ELR (cell line): ENCODE measurements around the gene ABCC4.

ENCODE experiments used
- DNase-seq: peaks from one replicate; pipeline ENCODE4 v3.0.0-alpha.2; 2015; ENCODE audit warnings: low read depth

The ABCC4 gene

DNA sequence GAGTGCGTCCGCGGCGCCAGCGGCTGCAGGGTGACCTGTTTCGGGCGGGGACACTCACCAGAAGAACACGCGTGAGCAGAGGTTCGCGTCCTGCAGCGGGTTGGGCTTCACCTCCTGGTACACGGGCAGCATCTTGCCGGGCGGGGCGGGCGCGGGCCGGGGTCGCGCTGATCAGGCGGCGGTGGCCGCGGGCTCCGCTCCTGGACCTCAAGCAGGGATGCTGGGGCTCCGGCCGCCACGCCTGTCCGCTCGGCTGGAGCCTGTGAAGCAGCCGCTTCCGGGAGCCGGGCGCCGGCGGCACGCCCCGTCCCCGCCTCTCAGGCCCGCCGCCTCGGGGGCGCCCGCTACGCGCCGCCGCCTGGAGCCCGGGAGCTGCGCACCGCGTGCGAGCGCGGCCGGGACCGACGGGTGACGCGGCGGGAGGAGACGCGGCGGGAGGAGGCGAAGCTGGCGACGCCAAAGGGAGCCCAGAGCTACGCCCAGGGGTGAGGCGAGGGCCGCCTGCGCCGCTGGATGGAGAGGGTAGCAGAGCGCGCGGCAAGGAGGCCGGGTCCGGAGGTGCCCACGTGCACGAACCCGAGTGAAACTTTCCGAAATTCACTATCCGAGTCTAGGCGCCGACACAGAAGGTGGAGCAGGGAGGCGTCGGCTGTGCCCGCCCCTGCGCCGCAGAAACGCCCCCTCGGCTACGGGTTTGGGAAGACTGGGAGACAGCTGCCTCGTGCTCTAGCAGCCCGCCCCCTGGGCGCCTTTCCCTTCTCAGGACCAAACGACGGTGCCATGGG is at the start of gene ABCC4:
TSS of gene ABCC4 (minus strand) at position 269 of the 785 bp plus-strand sequence. CDS start at position 132, 137 bp downstream.
- peak; percentile 84 for DNase-seq

DNA sequence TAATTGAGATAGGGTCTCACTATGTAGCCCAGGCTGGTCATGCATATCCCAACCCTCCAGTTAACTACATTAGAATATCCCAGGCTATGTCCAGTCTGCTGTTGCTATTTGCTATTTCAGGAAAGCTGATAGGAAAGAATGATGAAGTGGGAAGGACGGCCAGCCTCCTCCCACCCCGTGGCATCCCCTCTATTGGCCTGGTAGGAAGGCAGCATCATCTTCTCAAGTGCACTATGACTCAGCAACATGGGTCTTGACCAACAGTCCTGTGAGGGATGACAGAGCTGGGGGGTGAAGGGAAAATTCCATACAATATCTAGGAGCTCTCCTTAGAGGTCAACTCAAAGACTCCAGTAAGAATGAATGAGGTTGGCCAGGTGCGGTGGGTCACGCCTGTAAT is 48.0 kb upstream of the ABCC4 start:
- peak; percentile 39 for DNase-seq

DNA sequence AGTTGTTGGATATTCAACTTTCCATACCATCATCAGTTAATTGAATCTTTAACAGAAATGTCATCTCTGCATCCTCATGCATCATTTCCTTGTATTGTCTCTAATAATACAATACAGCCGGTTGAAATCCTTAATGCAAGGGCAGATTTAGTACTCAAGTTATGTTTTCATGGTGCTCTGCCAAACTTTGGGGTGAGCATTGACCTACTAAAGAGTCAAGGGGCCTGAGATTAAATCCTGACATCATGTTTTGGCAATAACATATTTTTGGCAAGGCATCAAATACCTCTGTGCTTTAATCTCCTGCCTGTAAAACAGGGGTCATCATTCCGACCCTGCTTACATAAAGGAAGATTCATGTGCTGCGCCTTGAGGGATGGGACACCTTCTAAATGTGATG is 42.7 kb upstream of the ABCC4 start:
- DNase-seq = no peak

- no peak for DNase-seq
Observed at GRCh38 chr13:95341441-95341840, 40.2 kb upstream of the ABCC4 start.

- DNase-seq = no peak
Observed at GRCh38 chr13:95338905-95339304, 37.7 kb upstream of the ABCC4 start.

- no peak for DNase-seq
Observed at GRCh38 chr13:95337597-95337996, 36.3 kb upstream of the ABCC4 start.

DNA sequence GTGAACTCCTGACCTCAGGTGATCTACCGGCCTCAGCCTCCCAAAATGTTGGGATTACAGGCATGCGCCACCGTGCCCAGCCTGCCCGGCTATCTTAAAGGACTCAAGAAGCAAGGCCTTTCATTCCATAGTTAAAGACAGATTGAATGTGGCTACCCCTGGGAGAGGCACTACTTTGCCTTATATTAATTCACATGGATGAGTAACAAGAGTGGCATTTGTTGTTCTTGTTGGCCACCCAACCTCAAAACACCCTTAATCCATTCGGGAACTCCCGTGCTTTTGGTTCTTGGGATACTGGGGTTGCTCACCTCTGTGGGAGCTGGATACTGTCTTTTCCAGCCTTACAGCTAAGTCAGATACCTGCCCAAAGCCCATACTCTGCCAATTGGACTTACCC is 34.4 kb upstream of the ABCC4 start:
- DNase-seq = peak; percentile 13

GRCh38 chr13:95328386-95328785 is 27.1 kb upstream of the ABCC4 start:
- no peak for DNase-seq

- no peak for DNase-seq
Observed at GRCh38 chr13:95327190-95327589, 25.9 kb upstream of the ABCC4 start.

GRCh38 chr13:95326695-95327094 is 25.4 kb upstream of the ABCC4 start:
- DNase-seq = no peak

- DNase-seq = no peak
Observed at GRCh38 chr13:95325485-95325884, 24.2 kb upstream of the ABCC4 start.

- DNase-seq = no peak
Observed at GRCh38 chr13:95323930-95324662, 22.8 kb upstream of the ABCC4 start.

DNA sequence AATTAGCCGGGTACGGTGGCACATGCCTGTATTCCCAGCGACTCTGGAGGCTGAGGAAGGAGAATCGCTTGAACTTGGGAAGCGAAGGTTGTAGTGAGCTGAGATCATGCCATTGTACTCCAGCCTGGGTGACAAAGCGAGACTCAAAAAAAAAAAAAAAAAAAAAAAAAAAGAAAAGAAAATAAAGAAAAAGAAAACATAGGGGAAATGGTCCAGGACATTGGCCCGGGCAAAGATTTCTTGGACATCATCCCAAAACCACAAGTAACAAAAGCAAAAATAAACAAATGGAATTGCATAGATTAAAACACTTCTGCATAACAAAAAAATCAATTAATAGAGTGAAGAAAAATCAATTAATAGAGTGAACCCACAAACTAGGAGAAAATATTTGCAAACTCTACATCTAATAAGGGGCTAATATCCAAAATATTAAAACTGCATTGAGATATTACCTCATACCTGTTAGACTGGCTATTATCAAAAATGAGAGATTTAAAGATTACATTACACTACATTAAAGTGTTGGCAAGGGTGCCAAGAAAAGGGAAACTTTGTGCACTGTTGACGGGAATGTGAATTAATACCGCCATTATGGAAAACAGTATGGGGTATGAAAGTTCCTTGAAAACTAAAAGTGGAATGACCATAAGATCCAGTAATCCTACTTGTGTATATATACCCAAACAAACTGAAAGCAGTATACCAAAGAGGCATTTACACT is 18.5 kb upstream of the ABCC4 start:
- no peak for DNase-seq

DNA sequence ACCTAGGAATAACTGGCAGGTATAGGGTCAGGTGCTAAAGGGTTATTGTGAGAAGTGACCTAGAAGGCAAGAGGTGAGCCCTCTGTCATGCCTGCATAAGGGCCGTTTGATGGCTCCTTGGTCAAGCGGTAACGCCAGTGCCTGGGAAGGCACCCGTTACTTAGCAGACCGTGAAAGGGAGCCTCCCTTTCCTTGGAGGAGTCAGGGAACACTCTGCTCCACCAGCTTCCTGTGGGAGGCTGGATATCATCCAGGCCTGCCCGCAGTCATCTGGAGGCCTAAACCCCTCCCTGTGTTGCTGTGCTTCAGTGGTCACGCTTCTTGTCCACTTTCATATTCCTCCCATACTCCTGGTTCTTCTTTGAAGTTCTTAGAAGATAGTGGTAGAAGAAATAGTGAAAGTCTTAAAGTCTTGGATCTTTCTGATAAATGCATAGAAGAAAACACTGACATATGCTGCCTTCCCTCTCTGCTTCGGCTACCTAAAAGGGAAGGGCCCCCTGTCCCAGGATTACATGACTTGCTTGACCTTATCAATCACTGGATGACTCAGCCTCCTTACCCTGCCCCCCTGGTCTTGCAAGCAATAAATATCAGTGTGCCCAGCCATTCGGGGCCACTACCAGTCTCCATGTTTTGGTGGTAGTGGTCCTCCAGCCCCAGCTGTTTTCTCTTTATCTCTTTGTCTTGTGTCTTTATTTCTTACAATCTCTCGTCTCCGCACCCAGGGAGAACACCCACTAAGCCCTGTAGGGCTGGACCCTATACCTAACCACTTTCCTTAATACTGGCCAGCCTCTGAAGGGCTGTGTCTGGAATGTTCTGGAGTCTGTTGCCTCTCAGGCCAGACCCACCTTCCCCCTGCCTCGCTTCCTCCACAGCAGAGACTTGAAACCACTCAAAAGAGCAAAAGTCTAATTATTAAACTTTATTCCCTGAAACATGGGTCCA is 16.1 kb upstream of the ABCC4 start:
- no peak for DNase-seq

DNA sequence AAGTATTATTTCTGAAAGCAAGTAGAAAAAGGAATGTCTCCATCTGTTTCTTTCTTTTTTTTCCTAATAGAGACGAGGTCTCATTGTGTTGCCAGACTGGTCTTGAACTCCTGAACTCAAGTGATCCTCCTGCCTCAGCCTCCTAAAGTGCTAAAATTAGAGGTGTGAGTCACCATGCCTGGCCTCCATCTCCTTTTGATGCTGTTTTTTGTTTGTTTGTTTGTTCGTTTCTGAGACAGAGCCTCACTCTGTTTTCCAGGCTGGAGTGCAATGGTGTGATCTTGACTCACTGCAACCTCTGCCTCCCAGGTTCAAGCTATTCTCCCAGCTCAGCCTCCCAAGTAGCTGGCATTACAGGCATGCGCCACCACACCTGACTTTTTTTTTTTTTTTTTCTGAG is 14.5 kb upstream of the ABCC4 start:
- no peak for DNase-seq

- DNase-seq = no peak
Observed at GRCh38 chr13:95307507-95307906, 6.3 kb upstream of the ABCC4 start.

DNA sequence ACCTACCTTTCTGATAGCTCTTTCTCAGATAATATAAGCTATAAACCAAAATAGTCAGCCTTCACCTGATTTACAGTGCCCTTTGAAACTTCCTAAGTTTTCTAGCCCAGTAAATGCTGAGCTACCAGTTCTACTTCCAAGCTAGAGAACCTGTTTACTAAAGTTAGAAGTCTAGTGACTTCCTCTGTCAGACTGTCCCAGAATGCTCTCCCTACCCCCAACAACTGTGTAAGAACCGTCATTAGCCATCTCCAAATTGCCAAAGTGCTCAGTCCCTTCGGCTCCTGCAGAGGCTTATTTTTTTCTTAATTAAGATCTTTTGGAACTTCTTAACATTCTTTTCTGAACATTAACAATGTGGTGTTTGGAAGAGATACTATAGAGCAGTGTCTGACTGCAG is 3.2 kb upstream of the ABCC4 start:
- DNase-seq = no peak

DNA sequence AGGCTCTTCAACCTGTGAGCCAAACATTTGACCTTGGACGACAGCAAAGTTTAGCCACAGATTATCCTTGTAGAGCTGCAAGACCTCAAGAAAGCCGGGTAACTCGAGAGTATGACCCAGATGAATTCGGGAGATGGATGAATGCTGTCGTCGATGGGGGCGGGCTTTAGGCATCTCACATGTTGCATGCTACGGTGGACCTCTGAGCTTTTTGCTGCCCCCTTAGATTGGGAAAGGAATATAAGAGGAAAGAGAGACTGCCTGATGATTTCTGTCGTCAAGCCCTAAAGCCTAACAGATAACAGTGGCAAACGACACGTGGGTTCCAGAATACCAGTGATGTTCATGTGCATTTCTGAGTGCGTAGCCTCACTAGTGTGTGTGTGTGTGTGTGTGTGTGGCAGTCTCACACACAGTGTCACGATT is 730 bp upstream of the ABCC4 start:
- DNase-seq = no peak

DNA sequence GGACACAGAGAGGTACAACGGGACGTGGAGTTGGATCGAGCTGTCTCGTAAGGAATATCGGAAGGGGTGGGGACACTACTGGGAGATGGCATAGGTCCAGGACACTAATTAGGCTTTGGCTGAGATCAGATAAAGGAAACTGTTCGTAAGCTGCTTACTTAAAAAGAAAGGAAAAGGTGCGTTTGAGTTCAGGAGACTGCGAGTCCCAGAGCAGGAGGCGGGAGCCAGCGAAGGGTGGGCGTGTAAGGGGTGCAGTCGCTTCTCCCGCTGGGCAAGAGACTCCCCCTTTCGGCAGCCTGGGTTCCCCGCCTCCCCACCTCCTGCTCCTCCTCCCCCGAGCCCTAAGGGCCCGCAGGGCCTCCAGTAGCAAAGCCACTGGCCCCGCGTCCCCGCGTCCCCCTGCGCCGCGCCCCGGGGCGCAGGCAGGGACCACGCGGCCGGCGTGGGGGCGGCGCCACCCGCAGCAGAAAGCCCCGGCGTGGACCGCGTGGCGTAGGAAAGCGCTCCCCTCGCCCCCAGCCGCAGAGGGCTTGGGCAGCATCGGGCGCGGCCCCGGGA is 547 bp downstream of the ABCC4 start:
- peak; percentile 76 for DNase-seq

DNA sequence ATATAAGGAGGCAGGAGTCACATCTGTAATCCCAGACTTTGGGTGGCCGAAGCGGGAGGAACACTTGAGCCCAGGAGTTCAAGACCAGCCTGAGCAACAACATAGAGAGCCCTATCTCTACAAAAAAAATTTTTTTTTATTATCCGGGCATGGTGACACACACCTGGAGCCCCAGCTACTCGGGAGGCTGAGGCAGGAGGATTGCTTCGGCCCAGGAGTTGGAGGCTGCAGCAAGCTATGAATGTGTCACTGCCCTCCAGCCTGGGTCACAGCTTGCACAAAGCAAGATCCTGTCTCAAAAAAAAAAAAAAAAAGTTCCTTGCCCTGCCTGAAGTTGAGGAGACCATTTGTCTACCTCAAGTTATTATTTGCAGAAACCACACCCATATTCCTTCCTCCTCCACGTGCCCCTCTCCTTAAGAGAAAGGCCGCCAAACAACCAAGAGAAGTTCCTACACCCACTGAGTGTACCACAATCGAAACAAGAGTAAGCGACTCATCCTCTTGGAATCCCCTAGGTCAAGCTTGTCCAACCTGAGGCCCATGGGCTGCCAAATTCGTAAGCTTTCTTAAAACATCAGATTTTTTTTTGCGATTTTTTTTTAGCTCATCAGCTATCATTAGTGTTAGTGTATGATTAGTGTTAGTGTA is 2.2 kb downstream of the ABCC4 start:
- DNase-seq = peak; percentile 89
